Measurements from ENCODE around the gene STAP2. TPM values are rescaled to one million over a fixed set of nuclear protein-coding genes. Genes with fewer than 3 reads are reported as not detected.

Gene STAP2
- 10 to 100 TPM in 1 of 2 experiments, 1 to 10 TPM in 1; 8.1 to 10.7 TPM for total RNA-seq

- DNase-seq: peak; percentile 49
- intact Hi-C loops (cut with micrococcal nuclease): loop anchor here (1.0 kb wide), 1 partner anchor 71 kb away; no protein-coding TSS in a partner anchor
Measured at GRCh38 chr19:4338441-4339355, at the start of gene STAP2. STAP2 (minus strand) TSS chr19:4338827; CDS start chr19:4338753, 74 bp downstream.

GRCh38 chr19:4386041-4386782 lies 47.6 kb upstream of the STAP2 start:
- DNase-seq: no peak
- CTCF ChIA-PET: interaction anchor here (0.6 kb wide), 1 partner anchor 501 kb away, joined by 3 read pairs; no protein-coding TSS in a partner anchor
- H3K27ac Mint-ChIP-seq: no peak overlapping the region
- no peak overlapping the region for H3K4me3 Mint-ChIP-seq
- H3K27me3 Mint-ChIP-seq (ENCODE audit: low read depth): no peaks in the 10 kb centered on the region
- H3K9me3 Mint-ChIP-seq: no peaks in the 10 kb centered on the region
- peaks cover 3% of the 10 kb centered on the region for H3K36me3 Mint-ChIP-seq (ENCODE audit: low read depth)
- H3K4me1 Mint-ChIP-seq (ENCODE audit: low read depth): peaks cover 28% of the 10 kb centered on the region
- intact Hi-C loops (cut with micrococcal nuclease): no loop called here

More at GRCh38 chr19:4338441-4339355, at the start of gene STAP2:
- CTCF ChIA-PET: interaction anchor here (0.6 to 2.9 kb wide), 6 partner anchors 10 to 72 kb away, joined by 3 to 14 read pairs (median 6); partner anchors contain the start of gene SH3GL1
- Mint-ChIP-seq H3K27me3 (ENCODE audit: low read depth) (no peaks in the 10 kb centered on the region), H3K9me3 (no peaks in the 10 kb centered on the region), H3K36me3 (ENCODE audit: low read depth) (peaks cover 17% of the 10 kb centered on the region), H3K4me1 (ENCODE audit: low read depth) (peaks cover 18% of the 10 kb centered on the region), H3K4me3 (peak within 1 kb of the TSS; percentile 81), H3K27ac (peak within 1 kb of the TSS; percentile 87)

GRCh38 chr19:4385291-4386040 lies 46.8 kb upstream of the STAP2 start:
- CTCF ChIA-PET: interaction anchor here (0.6 to 1.1 kb wide), 2 partner anchors 16 to 502 kb away, joined by 3 read pairs; no protein-coding TSS in a partner anchor
- Mint-ChIP-seq H3K36me3 (ENCODE audit: low read depth) (peaks cover 2% of the 10 kb centered on the region), H3K27ac (no peak overlapping the region), H3K4me3 (no peak overlapping the region), H3K27me3 (ENCODE audit: low read depth) (no peaks in the 10 kb centered on the region), H3K4me1 (ENCODE audit: low read depth) (peaks cover 28% of the 10 kb centered on the region), H3K9me3 (no peaks in the 10 kb centered on the region)
- DNase-seq: no peak
- intact Hi-C loops (cut with micrococcal nuclease): no loop called here

GRCh38 chr19:4380254-4380727 lies 41.7 kb upstream of the STAP2 start:
- Mint-ChIP-seq H3K27ac (peak overlapping the region; percentile 80), H3K4me3 (peak overlapping the region; percentile 55), H3K9me3 (no peaks in the 10 kb centered on the region), H3K4me1 (ENCODE audit: low read depth) (peaks cover 63% of the 10 kb centered on the region), H3K27me3 (ENCODE audit: low read depth) (no peaks in the 10 kb centered on the region), H3K36me3 (ENCODE audit: low read depth) (peaks cover 2% of the 10 kb centered on the region)
- CTCF ChIA-PET: interaction anchor here (0.6 to 2.1 kb wide), 4 partner anchors 11 to 145 kb away, joined by 3 to 9 read pairs (median 4); partner anchors contain the start of gene SH3GL1
- peak; percentile 69 for DNase-seq
- intact Hi-C loops (cut with micrococcal nuclease): no loop called here

- Mint-ChIP-seq H3K4me3 (peak overlapping the region; percentile 55), H3K36me3 (ENCODE audit: low read depth) (peaks cover 2% of the 10 kb centered on the region), H3K27me3 (ENCODE audit: low read depth) (no peaks in the 10 kb centered on the region), H3K27ac (peak overlapping the region; percentile 80), H3K9me3 (no peaks in the 10 kb centered on the region), H3K4me1 (ENCODE audit: low read depth) (peaks cover 63% of the 10 kb centered on the region)
- CTCF ChIA-PET: interaction anchor here (0.8 to 2.1 kb wide), 4 partner anchors 10 to 146 kb away, joined by 3 to 9 read pairs (median 4); partner anchors contain the start of gene SH3GL1
- peak; percentile 56 for DNase-seq
- intact Hi-C loops (cut with micrococcal nuclease): loop anchor here (1.0 kb wide), 2 partner anchors 10 to 21 kb away; partner anchors contain the start of gene SH3GL1
Measured at GRCh38 chr19:4379383-4380253, 41.0 kb upstream of the STAP2 start.

GRCh38 chr19:4378886-4379285 lies 40.3 kb upstream of the STAP2 start:
- no peak for DNase-seq
- Mint-ChIP-seq H3K9me3 (no peaks in the 10 kb centered on the region), H3K4me3 (no peak overlapping the region), H3K27me3 (ENCODE audit: low read depth) (no peaks in the 10 kb centered on the region), H3K27ac (peak overlapping the region; percentile 80), H3K4me1 (ENCODE audit: low read depth) (peaks cover 66% of the 10 kb centered on the region), H3K36me3 (ENCODE audit: low read depth) (peaks cover 2% of the 10 kb centered on the region)
- CTCF ChIA-PET: interaction anchor here (1.2 to 1.7 kb wide), 2 partner anchors 9 to 112 kb away, joined by 3 to 5 read pairs; no protein-coding TSS in a partner anchor
- intact Hi-C loops (cut with micrococcal nuclease): loop anchor here (1.0 kb wide), 2 partner anchors 10 to 21 kb away; partner anchors contain the start of gene SH3GL1

- peak overlapping the region; percentile 63 for H3K27ac Mint-ChIP-seq
- peaks cover 65% of the 10 kb centered on the region for H3K4me1 Mint-ChIP-seq (ENCODE audit: low read depth)
- no peaks in the 10 kb centered on the region for H3K27me3 Mint-ChIP-seq (ENCODE audit: low read depth)
- H3K4me3 Mint-ChIP-seq: no peak overlapping the region
- H3K36me3 Mint-ChIP-seq (ENCODE audit: low read depth): no peaks in the 10 kb centered on the region
- intact Hi-C loops (cut with micrococcal nuclease): no loop called here
- no peak for DNase-seq
- CTCF ChIA-PET: interaction anchor here (1.2 kb wide), 1 partner anchor 12 kb away, joined by 3 read pairs; no protein-coding TSS in a partner anchor
- H3K9me3 Mint-ChIP-seq: no peaks in the 10 kb centered on the region
Measured at GRCh38 chr19:4376991-4377781, 38.6 kb upstream of the STAP2 start.

- no peaks in the 10 kb centered on the region for H3K9me3 Mint-ChIP-seq
- no peaks in the 10 kb centered on the region for H3K27me3 Mint-ChIP-seq (ENCODE audit: low read depth)
- H3K27ac Mint-ChIP-seq: no peak overlapping the region
- H3K36me3 Mint-ChIP-seq (ENCODE audit: low read depth): no peaks in the 10 kb centered on the region
- peaks cover 64% of the 10 kb centered on the region for H3K4me1 Mint-ChIP-seq (ENCODE audit: low read depth)
- DNase-seq: no peak
- no peak overlapping the region for H3K4me3 Mint-ChIP-seq
- intact Hi-C loops (cut with micrococcal nuclease): no loop called here
- CTCF ChIA-PET: interaction anchor here (1.2 kb wide), 1 partner anchor 11 kb away, joined by 3 read pairs; no protein-coding TSS in a partner anchor
Measured at GRCh38 chr19:4376671-4376990, 38.0 kb upstream of the STAP2 start.

GRCh38 chr19:4376028-4376670 lies 37.5 kb upstream of the STAP2 start:
- CTCF ChIA-PET: interaction anchor here (1.2 kb wide), 1 partner anchor 11 kb away, joined by 3 read pairs; no protein-coding TSS in a partner anchor
- Mint-ChIP-seq H3K36me3 (ENCODE audit: low read depth) (no peaks in the 10 kb centered on the region), H3K4me3 (no peak overlapping the region), H3K27me3 (ENCODE audit: low read depth) (no peaks in the 10 kb centered on the region), H3K9me3 (no peaks in the 10 kb centered on the region), H3K27ac (no peak overlapping the region), H3K4me1 (ENCODE audit: low read depth) (peaks cover 63% of the 10 kb centered on the region)
- no peak for DNase-seq
- intact Hi-C loops (cut with micrococcal nuclease): no loop called here
